ENCODE measurements around the gene HNRNPA3. TPM values are rescaled to one million over a fixed set of nuclear protein-coding genes. Genes with fewer than 3 reads are reported as not detected.

HNRNPA3 gene
- total and polyA plus RNA-seq, 10 of the 15 experiments (the other 5 are each of a cell fraction or from before 2014, with no cell fraction given) = 40.4 to 343 (median 206) TPM

GRCh38 chr2:177250461-177250860, 37.9 kb downstream of the HNRNPA3 start:
- H3K4me1 ChIP-seq (ENCODE audit: control insufficient read depth, insufficient read depth, low read length) = no peaks in the 10 kb centered on the region
- H3K79me2 ChIP-seq (ENCODE audit: control insufficient read depth, insufficient read depth, low read length) = peaks cover 85% of the 10 kb centered on the region
- ChIA-PET RAD21 (ENCODE audit: unreplicated experiment) (interaction anchor here (0.6 to 1.2 kb wide), 4 partner anchors 10 to 85 kb away, joined by 3 to 5 read pairs (median 3); no protein-coding TSS in a partner anchor), CTCF (interaction anchor here (0.5 to 2.3 kb wide), 2 partner anchors 13 to 53 kb away, joined by 3 to 8 read pairs; no protein-coding TSS in a partner anchor), POLR2A (no interaction called here), SMC1A (ENCODE audit: uncharacterized antibody, unreplicated experiment) (interaction anchor here (1.1 to 1.4 kb wide), 3 partner anchors 10 to 21 kb away, joined by 3 to 6 read pairs (median 5); no protein-coding TSS in a partner anchor)
- DNase-seq (ENCODE audit: low read depth, low spot score) (no peak), ATAC-seq (no peak), FAIRE-seq (no peak)
- no peak overlapping the region for H3K4me3 ChIP-seq
- no peak overlapping the region for H3K27ac ChIP-seq (ENCODE audit: control insufficient read depth, insufficient read depth)
- no peak overlapping the region for H3K4me2 ChIP-seq (ENCODE audit: control insufficient read depth, insufficient read depth)
- TF ChIP-seq CBX3 (IDR thresholded peaks at IDR 0.05; ENCODE audit: borderline replicate concordance, low read depth) (no peak), ZNF384 (IDR thresholded peaks at IDR 0.05; ENCODE audit: borderline replicate concordance, low read depth, low read length) (no peak), NFXL1 (IDR thresholded peaks at IDR 0.05; ENCODE audit: borderline replicate concordance) (no peak), HCFC1 (IDR thresholded peaks at IDR 0.05; ENCODE audit: low read length) (no peak), PRDM15 (CRISPR knock-in tag; IDR thresholded peaks at IDR 0.05) (no peak), RCOR1 (conservative IDR thresholded peaks at IDR 0.05; ENCODE audit: low read depth, low read length) (no peak), ZSCAN29 (IDR thresholded peaks at IDR 0.05) (no peak), MTA2 (IDR thresholded peaks at IDR 0.05; ENCODE audit: low read depth) (no peak), KDM1A (IDR thresholded peaks at IDR 0.05; ENCODE audit: borderline replicate concordance) (no peak), FOS (IDR thresholded peaks at IDR 0.05; ENCODE audit: borderline replicate concordance, extremely low read depth, insufficient read length) (no peak), IRF3 (IDR thresholded peaks at IDR 0.05) (no peak), KLF5 (IDR thresholded peaks at IDR 0.05; ENCODE audit: partially characterized antibody) (no peak), IKZF1 (conservative IDR thresholded peaks at IDR 0.05) (no peak), MYC (IDR thresholded peaks at IDR 0.05; ENCODE audit: insufficient read depth, insufficient read length, insufficient replicate concordance, low read length, severe bottlenecking) (no peak)
- in situ Hi-C loops (cut with MboI) = no loop called here
- 96% methylated on average over 5 of the region's 5 CpGs for WGBS (ENCODE audit: insufficient coverage, insufficient replicate concordance, low lambda C conversion rate, missing lambda C conversion rate)
- no TSS peak for BruUV-seq (replicated peaks)
- H3K9ac ChIP-seq (ENCODE audit: control insufficient read depth, insufficient read depth, low read length) = no peak overlapping the region
- peaks cover 0 to 8% of the 10 kb centered on the region in 2 experiments; a peak in 2 of 4 replicates for H3K36me3 ChIP-seq (ENCODE audit: control insufficient read depth in 2 of 2, insufficient read depth in 2 of 2, low read length in 1 of 2)
- no peaks in the 10 kb centered on the region for H3K27me3 ChIP-seq (replicated peaks in 1 of 2; ENCODE audit: control insufficient read depth in 2 of 2, insufficient read depth in 2 of 2, low read length in 1 of 2)
- H3K9me3 ChIP-seq (replicated peaks; ENCODE audit: control insufficient read depth, insufficient read depth, low read length) = no peaks in the 10 kb centered on the region
- peaks cover 7% of the 10 kb centered on the region for H4K20me1 ChIP-seq (ENCODE audit: control insufficient read depth, insufficient read depth)
- no peak overlapping the region for H2AFZ ChIP-seq (ENCODE audit: control insufficient read depth, low read depth, low read length)
- intact Hi-C loops (cut with micrococcal nuclease; ENCODE audit: unreplicated experiment) = no loop called here
